Measurements from ENCODE around the gene RHOH.
"Not testable (repeated sequence)": the region's sequence is repeated elsewhere in the genome, so short reads cannot be mapped to it uniquely, and the experiment has no call there.

RHOH gene

GRCh38 chr4:40283968-40284367 is 87.1 kb downstream of the RHOH start:
- H2AFZ ChIP-seq (ENCODE audit: low read depth): no peak overlapping the region
- H3K9ac ChIP-seq: no peak overlapping the region
- no peak overlapping the region for H3K27ac ChIP-seq
- no peak overlapping the region for H3K4me2 ChIP-seq
- H3K4me3 ChIP-seq (IDR thresholded peaks at IDR 0.05; ENCODE audit: insufficient read depth, low read depth, low read length): no peak overlapping the region
- no peak for TF ChIP-seq CTCF (conservative IDR thresholded peaks at IDR 0.05; ENCODE audit: low read depth, low read length)
- no peaks in the 10 kb centered on the region for H3K27me3 ChIP-seq (ENCODE audit: insufficient read depth, low read depth)
- no peaks in the 10 kb centered on the region for H3K36me3 ChIP-seq (ENCODE audit: insufficient read depth)
- no peaks in the 10 kb centered on the region for H4K20me1 ChIP-seq (ENCODE audit: insufficient read depth)
- H3K4me1 ChIP-seq (ENCODE audit: low read depth, poor library complexity, severe bottlenecking): peaks cover 3% of the 10 kb centered on the region
- H3K79me2 ChIP-seq (ENCODE audit: insufficient read depth, low read depth): no peaks in the 10 kb centered on the region

GRCh38 chr4:40285692-40286091 is 88.9 kb downstream of the RHOH start:
- Histone ChIP-seq H3K4me2 (no peak overlapping the region), H2AFZ (ENCODE audit: low read depth) (no peak overlapping the region), H3K79me2 (ENCODE audit: insufficient read depth, low read depth) (no peaks in the 10 kb centered on the region), H3K27ac (no peak overlapping the region), H3K9ac (no peak overlapping the region), H3K4me1 (ENCODE audit: low read depth, poor library complexity, severe bottlenecking) (peaks cover 19% of the 10 kb centered on the region), H3K36me3 (ENCODE audit: insufficient read depth) (no peaks in the 10 kb centered on the region), H3K4me3 (IDR thresholded peaks at IDR 0.05; ENCODE audit: insufficient read depth, low read depth, low read length) (no peak overlapping the region), H4K20me1 (ENCODE audit: insufficient read depth) (no peaks in the 10 kb centered on the region), H3K27me3 (ENCODE audit: insufficient read depth, low read depth) (no peaks in the 10 kb centered on the region)
- TF ChIP-seq CTCF (conservative IDR thresholded peaks at IDR 0.05; ENCODE audit: low read depth, low read length): no peak

- Histone ChIP-seq H3K4me2 (no peak overlapping the region), H2AFZ (ENCODE audit: low read depth) (no peak overlapping the region), H3K27ac (no peak overlapping the region), H3K4me3 (IDR thresholded peaks at IDR 0.05; ENCODE audit: insufficient read depth, low read depth, low read length) (no peak overlapping the region), H3K4me1 (ENCODE audit: low read depth, poor library complexity, severe bottlenecking) (peaks cover 19% of the 10 kb centered on the region), H3K79me2 (ENCODE audit: insufficient read depth, low read depth) (no peaks in the 10 kb centered on the region), H3K27me3 (ENCODE audit: insufficient read depth, low read depth) (no peaks in the 10 kb centered on the region), H3K9ac (no peak overlapping the region), H4K20me1 (ENCODE audit: insufficient read depth) (no peaks in the 10 kb centered on the region), H3K36me3 (ENCODE audit: insufficient read depth) (no peaks in the 10 kb centered on the region)
- no peak for TF ChIP-seq CTCF (conservative IDR thresholded peaks at IDR 0.05; ENCODE audit: low read depth, low read length)
These were observed 91.7 kb downstream of the RHOH start for GRCh38 chr4:40288566-40288965.

- Histone ChIP-seq H3K27ac (peak overlapping the region; percentile 22; the same call in 1 of the 2 replicates), H3K9ac (no peak overlapping the region)
These were observed 92.7 kb downstream of the RHOH start for GRCh38 chr4:40289366-40290188.

GRCh38 chr4:40290611-40291186 is 93.9 kb downstream of the RHOH start:
- H3K79me2 ChIP-seq (ENCODE audit: insufficient read depth, low read depth); H3K36me3 ChIP-seq (ENCODE audit: insufficient read depth); H3K27me3 ChIP-seq (ENCODE audit: insufficient read depth, low read depth); H4K20me1 ChIP-seq (ENCODE audit: insufficient read depth); H3K9ac ChIP-seq; H3K4me3 ChIP-seq (IDR thresholded peaks at IDR 0.05; ENCODE audit: insufficient read depth, low read depth, low read length); H3K4me2 ChIP-seq; H3K27ac ChIP-seq; H2AFZ ChIP-seq (ENCODE audit: low read depth): not testable (repeated sequence)
- peaks cover 19% of the 10 kb centered on the region for H3K4me1 ChIP-seq (ENCODE audit: low read depth, poor library complexity, severe bottlenecking)

More at GRCh38 chr4:40289366-40290188, 92.7 kb downstream of the RHOH start:
- Histone ChIP-seq H2AFZ (ENCODE audit: low read depth) (no peak overlapping the region; the same call in 1 of the 2 replicates), H4K20me1 (ENCODE audit: insufficient read depth) (no peaks in the 10 kb centered on the region), H3K79me2 (ENCODE audit: insufficient read depth, low read depth) (no peaks in the 10 kb centered on the region), H3K27me3 (ENCODE audit: insufficient read depth, low read depth) (no peaks in the 10 kb centered on the region), H3K4me3 (IDR thresholded peaks at IDR 0.05; ENCODE audit: insufficient read depth, low read depth, low read length) (no peak overlapping the region), H3K4me2 (peak overlapping the region; percentile 25; the same call in 1 of the 2 replicates), H3K36me3 (ENCODE audit: insufficient read depth) (no peaks in the 10 kb centered on the region), H3K4me1 (ENCODE audit: low read depth, poor library complexity, severe bottlenecking) (peaks cover 19% of the 10 kb centered on the region)
- TF ChIP-seq CTCF (conservative IDR thresholded peaks at IDR 0.05; ENCODE audit: low read depth, low read length): no peak

All from KMS-11 (cell line).